ENCODE results near the gene TBCE.

The TBCE gene

DNA sequence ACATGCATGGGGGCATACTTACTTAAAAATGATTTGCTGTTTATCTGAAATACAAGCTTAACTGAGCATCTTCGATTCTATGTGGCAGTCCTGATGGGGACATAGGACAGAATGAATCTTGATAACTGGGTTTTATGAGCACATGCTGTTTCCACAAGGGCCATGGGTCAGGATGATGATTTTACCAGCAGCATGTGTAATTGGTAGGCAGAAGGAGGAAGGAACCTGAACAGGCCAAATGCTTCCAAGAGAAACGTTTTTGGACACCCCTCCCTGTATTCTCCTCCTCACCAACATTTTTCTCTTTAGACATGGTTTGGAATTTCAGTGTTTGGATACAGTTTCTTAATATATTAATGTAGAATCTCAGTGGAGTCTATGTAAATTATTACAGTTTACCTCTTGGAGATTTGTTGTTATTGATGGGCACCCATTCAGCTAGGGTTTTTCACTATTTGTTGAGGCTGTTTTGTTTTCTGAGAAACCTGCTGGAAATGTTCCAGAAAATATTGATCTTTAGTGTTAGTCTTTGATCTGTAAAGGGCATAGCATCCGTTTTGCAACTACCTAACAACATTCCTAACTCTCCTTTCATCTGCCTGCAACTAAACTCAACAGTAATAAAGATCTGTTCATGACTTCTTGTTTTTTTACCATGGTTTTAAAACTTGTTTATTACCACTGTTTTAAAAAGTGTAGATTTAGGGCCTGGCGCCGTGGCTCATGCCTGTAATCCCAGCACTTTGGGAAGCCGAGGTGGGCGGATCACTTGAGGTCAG is 42.0 kb downstream of the TBCE start:
- no peak for DNase-seq

DNA sequence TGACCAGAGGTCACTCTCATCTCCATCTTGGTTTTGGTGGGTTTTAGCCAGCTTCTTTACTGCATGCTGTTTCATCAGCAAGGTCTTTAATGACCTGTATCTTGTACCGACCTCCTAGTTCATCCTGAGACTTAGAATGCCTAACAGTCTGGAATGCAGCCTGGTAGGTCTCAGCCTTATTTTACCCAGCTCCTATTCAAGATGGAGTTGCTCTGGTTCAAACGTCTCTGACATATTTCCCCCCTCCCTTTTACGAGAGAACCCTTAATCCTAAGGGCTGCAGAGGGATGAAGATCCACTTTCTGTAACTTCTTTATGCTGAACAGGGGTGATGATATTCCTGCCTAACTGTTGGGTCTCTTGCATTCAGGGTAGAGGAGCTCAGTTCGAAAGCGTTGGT is 43.2 kb downstream of the TBCE start:
- DNase-seq: no peak

GRCh38 chr1:235411489-235412486 is 44.6 kb downstream of the TBCE start:
- no peak for DNase-seq

DNA sequence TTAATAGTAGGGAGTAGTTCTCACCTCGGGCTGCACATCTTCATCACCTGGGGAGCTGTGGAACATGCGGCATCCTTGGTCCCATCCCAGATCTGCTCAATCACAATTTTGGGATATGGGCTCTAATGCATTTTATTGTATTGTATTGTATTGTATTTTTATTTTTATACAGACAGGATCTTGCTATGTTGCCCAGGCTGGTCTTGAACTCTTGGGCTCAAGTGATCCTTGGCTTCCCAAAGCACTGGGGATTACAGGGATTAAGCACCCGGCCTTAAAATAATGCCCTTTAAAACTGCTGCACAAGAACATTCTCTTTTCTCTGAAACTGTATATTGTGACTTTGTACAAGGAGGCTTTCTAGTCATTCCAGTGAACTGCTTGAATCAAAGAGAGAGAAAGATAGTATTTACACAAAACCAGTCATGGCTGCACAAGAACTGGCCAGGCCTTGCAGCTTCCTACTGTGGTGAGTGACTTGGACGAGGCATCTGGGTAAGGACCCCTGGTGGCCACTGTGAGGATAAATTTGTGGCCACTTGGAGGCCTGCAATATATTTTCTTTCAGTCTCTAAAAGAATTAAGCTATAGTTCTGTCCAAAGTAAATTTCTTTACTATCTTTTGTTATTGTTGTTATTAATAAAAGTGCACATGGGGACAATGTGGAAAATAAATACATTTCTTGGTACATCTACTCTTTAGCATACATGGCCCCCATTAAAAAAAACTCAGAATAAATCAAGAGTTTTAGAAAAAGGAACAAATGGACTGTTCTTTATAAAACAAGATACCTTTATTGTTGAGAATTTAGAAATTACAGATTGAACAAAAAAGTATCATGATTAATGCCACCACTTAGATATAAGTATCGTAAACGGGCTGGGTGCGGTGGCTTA is 48.0 kb downstream of the TBCE start:
- DNase-seq: peak in 35 of 58 donors; percentile 0 to 54 (median 26)

DNA sequence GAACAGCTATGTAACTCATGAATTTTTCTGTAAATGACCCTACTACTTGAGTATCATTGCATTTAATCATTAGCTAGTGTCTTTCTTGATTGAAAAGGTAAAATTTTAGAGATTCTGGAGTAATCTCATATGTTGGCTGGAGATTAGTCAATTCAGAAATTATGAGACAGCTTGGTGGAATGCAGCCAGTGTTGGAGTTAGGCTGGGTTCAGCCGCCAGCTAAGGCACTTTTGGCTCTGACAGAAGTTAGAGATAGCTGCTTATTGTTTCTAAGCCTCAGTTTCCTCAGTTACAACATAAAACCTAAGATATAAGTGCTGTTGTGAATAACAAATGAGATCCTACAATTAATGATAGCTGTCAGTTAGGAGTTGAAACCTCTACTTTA is 49.4 kb downstream of the TBCE start:
- no peak for DNase-seq

- DNase-seq: peak in 42 of 58 donors; percentile 4 to 65 (median 30)
Measured at GRCh38 chr1:235417086-235417697, 50.0 kb downstream of the TBCE start.

DNA sequence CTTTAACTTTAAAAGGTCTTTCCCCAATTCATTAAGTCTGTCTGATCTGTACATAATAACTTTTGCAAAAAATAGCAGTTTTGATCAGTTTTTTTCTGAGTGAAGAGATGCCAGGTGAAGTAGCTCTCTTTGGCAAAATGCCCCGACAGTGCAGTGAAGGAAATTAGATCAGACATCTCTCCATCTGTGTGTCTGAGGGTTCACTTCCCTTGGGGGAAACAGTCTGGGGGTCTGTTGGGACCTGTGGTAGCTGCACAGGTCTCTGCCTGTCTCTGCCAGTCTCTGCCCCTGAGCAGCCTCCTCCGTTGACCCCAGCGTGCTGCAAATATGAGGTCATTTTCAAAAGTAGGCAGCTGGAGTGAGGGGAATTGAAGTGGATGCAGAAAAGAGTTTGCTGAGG is 54.5 kb downstream of the TBCE start:
- DNase-seq: no peak

- no peak for DNase-seq
Measured at GRCh38 chr1:235423214-235423652, 56.0 kb downstream of the TBCE start.

DNA sequence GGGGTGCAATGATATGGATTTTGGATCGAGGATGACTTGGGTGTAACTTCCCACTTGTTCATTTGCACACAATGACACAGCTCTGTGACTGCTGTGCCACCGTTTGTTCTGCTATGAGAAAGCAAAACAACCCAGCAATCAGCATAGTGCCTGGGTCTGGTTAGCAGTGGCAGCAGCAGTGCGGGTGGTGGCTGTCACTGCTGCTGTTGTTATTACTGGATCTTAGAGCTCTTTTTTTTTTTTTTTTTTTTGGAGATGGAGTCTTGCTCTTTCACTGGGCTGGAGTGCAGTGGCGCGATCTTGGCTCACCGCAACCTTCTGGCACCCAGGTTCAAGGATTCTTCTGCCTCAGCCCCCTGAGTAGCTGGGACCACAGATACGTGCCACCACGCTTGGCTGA is 56.9 kb downstream of the TBCE start:
- peak in 7 of 58 donors; percentile 1 to 28 (median 5) for DNase-seq

GRCh38 chr1:235425357-235425756 is 58.1 kb downstream of the TBCE start:
- no peak for DNase-seq

GRCh38 chr1:235426143-235426542 is 58.9 kb downstream of the TBCE start:
- no peak for DNase-seq

DNA sequence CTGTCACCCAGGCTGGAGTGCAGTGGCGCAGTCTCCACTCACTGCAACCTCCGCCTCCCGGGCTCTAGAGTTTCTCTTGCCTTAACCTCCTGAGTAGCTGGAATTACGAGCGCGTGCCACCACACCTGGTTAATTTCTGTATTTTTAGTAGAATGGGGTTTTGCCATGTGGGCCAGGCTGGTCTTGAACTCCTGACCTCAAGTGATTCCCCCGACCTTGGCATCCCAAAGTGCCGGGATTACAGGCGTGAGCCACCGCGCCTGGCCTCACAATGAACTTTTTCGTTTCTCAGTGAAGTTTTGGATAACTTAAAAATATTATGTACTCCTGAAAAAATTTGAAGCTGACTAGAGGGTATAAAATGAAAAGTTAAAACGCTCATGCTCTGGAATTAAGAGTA is 59.5 kb downstream of the TBCE start:
- no peak for DNase-seq

DNA sequence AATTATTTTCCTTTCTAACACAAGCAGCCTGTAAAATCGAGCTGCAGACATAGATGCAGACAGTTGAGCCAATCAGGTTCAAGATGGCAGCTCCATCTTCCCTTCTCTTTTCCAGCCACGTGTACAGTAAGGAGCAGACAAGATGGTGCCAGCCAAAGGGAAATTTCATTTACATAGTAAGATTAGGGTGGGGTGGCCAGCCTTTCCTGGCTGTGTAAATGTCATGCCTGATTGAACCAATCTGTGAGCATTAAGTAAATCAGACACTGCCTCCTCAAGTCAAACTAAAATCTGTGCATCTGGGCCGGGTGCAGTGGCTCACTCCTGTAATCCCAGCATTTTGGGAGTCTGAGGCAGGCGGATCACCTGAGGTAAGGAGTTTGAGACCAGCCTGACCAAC is 60.2 kb downstream of the TBCE start:
- no peak for DNase-seq

GRCh38 chr1:235429143-235429542 is 61.9 kb downstream of the TBCE start:
- DNase-seq: no peak

GRCh38 chr1:235430991-235431390 is 63.8 kb downstream of the TBCE start:
- no peak for DNase-seq

- no peak for DNase-seq
Measured at GRCh38 chr1:235434001-235434400, 66.8 kb downstream of the TBCE start.

GRCh38 chr1:235441159-235441685 is 74.0 kb downstream of the TBCE start:
- DNase-seq: no peak

DNA sequence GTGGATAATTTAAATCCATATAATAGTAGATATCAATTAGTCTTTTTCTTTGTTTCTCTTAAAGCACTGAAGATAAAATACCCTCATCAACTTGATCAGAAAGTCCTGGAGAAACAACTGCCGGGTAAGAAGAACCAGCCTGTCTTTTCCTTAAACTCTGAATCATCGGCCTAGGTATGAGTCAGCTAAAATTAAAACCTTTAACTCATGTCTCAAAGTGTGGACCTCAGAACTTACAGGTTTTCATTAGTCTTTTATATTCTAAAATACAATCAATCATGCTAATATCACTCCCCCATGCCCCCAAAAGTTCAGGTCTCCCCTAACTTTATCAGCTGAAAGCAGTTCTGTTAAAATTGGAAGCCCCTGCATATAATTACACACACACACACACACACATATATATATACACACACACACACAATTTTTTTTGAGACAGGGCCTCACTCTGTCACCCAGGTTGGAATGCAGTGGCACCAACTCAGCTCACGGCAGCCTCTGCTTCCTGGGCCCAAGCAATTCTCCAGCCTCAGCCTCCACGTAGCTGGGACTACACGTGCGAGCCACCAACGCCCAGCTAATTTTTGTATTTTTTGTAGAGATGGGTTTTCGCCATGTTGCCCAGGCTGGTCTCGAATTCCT is 75.7 kb downstream of the TBCE start:
- DNase-seq: no peak

GRCh38 chr1:235448616-235449015 is 81.4 kb downstream of the TBCE start:
- no peak for DNase-seq

GRCh38 chr1:235450433-235450832 is 83.2 kb downstream of the TBCE start:
- no peak for DNase-seq

All from anterior cingulate cortex (tissue), 58 donors.